ENCODE data around the gene LSS.

DNA sequence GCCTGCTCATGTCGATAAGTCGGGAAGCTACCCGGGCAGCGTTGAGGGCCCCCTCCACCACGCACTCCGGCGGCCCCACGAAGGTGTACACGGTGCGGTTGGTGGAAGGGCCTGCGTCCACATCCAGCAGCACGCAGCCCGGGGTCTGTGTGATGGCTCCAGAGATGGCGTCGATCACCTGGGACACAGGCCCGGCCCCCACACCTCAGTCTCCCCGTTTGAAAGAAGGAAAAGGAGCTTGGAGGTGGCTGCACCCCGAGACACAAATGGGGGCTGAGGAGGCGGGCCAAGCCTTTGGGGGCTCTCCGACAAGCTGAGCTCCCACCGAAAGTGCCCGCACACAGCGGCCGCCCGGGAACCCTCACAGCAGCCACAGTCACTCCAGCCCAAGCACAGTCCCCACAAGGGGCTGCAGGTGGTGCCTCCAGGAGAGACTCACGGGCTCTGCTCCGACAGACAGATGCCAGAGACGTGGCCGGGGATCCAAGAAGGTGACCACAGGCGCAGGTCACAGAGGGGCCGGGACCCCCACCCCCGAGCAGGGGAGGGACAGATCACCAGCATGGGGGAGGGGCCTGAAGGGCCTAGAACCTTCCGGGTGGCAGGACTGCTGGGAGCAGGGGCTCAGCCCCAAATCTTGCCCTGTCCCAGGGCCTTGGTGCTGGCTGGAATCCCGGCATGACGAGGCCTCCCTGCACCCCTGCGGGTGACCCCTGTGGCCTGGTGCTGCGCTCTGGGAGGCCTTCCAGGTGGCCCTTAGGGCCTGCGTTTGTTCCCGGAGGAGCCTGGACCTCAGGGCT lies 74.2 kb downstream of the LSS start:
- TF ChIP-seq, protein P1, sequence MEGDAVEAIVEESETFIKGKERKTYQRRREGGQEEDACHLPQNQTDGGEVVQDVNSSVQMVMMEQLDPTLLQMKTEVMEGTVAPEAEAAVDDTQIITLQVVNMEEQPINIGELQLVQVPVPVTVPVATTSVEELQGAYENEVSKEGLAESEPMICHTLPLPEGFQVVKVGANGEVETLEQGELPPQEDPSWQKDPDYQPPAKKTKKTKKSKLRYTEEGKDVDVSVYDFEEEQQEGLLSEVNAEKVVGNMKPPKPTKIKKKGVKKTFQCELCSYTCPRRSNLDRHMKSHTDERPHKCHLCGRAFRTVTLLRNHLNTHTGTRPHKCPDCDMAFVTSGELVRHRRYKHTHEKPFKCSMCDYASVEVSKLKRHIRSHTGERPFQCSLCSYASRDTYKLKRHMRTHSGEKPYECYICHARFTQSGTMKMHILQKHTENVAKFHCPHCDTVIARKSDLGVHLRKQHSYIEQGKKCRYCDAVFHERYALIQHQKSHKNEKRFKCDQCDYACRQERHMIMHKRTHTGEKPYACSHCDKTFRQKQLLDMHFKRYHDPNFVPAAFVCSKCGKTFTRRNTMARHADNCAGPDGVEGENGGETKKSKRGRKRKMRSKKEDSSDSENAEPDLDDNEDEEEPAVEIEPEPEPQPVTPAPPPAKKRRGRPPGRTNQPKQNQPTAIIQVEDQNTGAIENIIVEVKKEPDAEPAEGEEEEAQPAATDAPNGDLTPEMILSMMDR (conservative IDR thresholded peaks at IDR 0.05; ENCODE audit: low read depth, low read length) = no peak
- no peak for TF ChIP-seq EZH2 (IDR thresholded peaks at IDR 0.05; ENCODE audit: borderline replicate concordance, low read depth, low read length, poor library complexity, severe bottlenecking)
